ENCODE results near the gene PPP4R1.

The PPP4R1 gene

GRCh38 chr18:9547782-9548181 lies 66.6 kb downstream of the PPP4R1 start:
- no peak overlapping the region for H3K4me3 ChIP-seq (ENCODE audit: low read depth, low read length)
- TF ChIP-seq, protein P1, sequence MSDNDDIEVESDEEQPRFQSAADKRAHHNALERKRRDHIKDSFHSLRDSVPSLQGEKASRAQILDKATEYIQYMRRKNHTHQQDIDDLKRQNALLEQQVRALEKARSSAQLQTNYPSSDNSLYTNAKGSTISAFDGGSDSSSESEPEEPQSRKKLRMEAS (IDR thresholded peaks at IDR 0.05; ENCODE audit: low read depth, low read length), result no peak
- TF ChIP-seq POLR2A (IDR thresholded peaks at IDR 0.05; ENCODE audit: extremely low read depth, insufficient read length) (no peak), CTCF (IDR thresholded peaks at IDR 0.05; ENCODE audit: low read depth, low read length) (no peak), MYC (IDR thresholded peaks at IDR 0.05; ENCODE audit: low read depth, low read length) (no peak)
- DNase-seq (ENCODE audit: low read depth), result no peak

GRCh38 chr18:9546468-9546867 lies 67.9 kb downstream of the PPP4R1 start:
- H3K4me3 ChIP-seq (ENCODE audit: low read depth, low read length), result no peak overlapping the region
- DNase-seq (ENCODE audit: low read depth), result no peak
- TF ChIP-seq CTCF (IDR thresholded peaks at IDR 0.05; ENCODE audit: low read depth, low read length) (no peak), POLR2A (IDR thresholded peaks at IDR 0.05; ENCODE audit: extremely low read depth, insufficient read length) (no peak), MYC (IDR thresholded peaks at IDR 0.05; ENCODE audit: low read depth, low read length) (no peak)
- TF ChIP-seq, protein P1 (IDR thresholded peaks at IDR 0.05; ENCODE audit: low read depth, low read length), result no peak

GRCh38 chr18:9545029-9545428 lies 69.3 kb downstream of the PPP4R1 start:
- TF ChIP-seq MYC (IDR thresholded peaks at IDR 0.05; ENCODE audit: low read depth, low read length) (no peak), CTCF (IDR thresholded peaks at IDR 0.05; ENCODE audit: low read depth, low read length) (no peak), POLR2A (IDR thresholded peaks at IDR 0.05; ENCODE audit: extremely low read depth, insufficient read length) (no peak)
- TF ChIP-seq, protein P1 (IDR thresholded peaks at IDR 0.05; ENCODE audit: low read depth, low read length), result no peak
- no peak for DNase-seq (ENCODE audit: low read depth)
- no peak overlapping the region for H3K4me3 ChIP-seq (ENCODE audit: low read depth, low read length)

DNA sequence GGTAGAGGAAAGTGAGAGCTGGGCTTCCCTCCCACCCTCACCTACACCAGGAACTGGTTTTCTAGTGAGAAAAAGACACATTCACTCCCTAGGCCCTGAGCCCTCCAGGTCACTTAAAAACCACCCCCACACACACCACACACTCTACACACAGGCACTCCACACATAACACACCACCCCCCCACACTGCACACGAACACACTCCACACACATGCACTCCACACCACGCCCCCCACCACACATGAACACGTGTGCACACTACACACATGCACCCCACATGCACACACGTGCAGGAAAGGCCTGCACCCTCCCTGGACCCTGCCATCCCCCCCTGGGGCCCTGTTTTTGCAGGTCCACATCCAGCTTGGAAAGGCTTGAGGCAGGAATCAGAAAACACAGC lies 71.4 kb downstream of the PPP4R1 start:
- TF ChIP-seq, protein P1 (IDR thresholded peaks at IDR 0.05; ENCODE audit: low read depth, low read length), result no peak
- TF ChIP-seq MYC (IDR thresholded peaks at IDR 0.05; ENCODE audit: low read depth, low read length) (no peak), CTCF (IDR thresholded peaks at IDR 0.05; ENCODE audit: low read depth, low read length) (no peak), POLR2A (IDR thresholded peaks at IDR 0.05; ENCODE audit: extremely low read depth, insufficient read length) (no peak)
- DNase-seq (ENCODE audit: low read depth), result no peak
- no peak overlapping the region for H3K4me3 ChIP-seq (ENCODE audit: low read depth, low read length)

GRCh38 chr18:9539938-9540337 lies 74.4 kb downstream of the PPP4R1 start:
- TF ChIP-seq, protein P1 (IDR thresholded peaks at IDR 0.05; ENCODE audit: low read depth, low read length), result no peak
- TF ChIP-seq CTCF (IDR thresholded peaks at IDR 0.05; ENCODE audit: low read depth, low read length) (no peak), POLR2A (IDR thresholded peaks at IDR 0.05; ENCODE audit: extremely low read depth, insufficient read length) (no peak)
- no peak for DNase-seq (ENCODE audit: low read depth)

GRCh38 chr18:9539283-9539682 lies 75.1 kb downstream of the PPP4R1 start:
- no peak overlapping the region for H3K4me3 ChIP-seq (ENCODE audit: low read depth, low read length)
- TF ChIP-seq MYC (IDR thresholded peaks at IDR 0.05; ENCODE audit: low read depth, low read length) (no peak), CTCF (IDR thresholded peaks at IDR 0.05; ENCODE audit: low read depth, low read length) (no peak), POLR2A (IDR thresholded peaks at IDR 0.05; ENCODE audit: extremely low read depth, insufficient read length) (no peak)
- TF ChIP-seq, protein P1 (IDR thresholded peaks at IDR 0.05; ENCODE audit: low read depth, low read length), result no peak
- no peak for DNase-seq (ENCODE audit: low read depth)

More at GRCh38 chr18:9539938-9540337, 74.4 kb downstream of the PPP4R1 start:
- no peak overlapping the region for H3K4me3 ChIP-seq (ENCODE audit: low read depth, low read length)

Measured in NB4 (cell line).